CD4-positive, CD25-positive, alpha-beta regulatory T cell (primary cell): Measurements from ENCODE around the gene DIP2A. TPM values are rescaled to one million over a fixed set of nuclear protein-coding genes. Genes with fewer than 3 reads are reported as not detected.
A peak's percentile ranks its signal among the peaks of the same experiment; 100 is the strongest.

Experiments
- ATAC-seq, 2 donors: fragments of 150-1000 bp; cut with Tn5 transposase; one replicate each; pipeline ENCODE4 v1.10.0; 2021; ENCODE audit warnings: low read depth in 2 of 2, moderate number of reproducible peaks in 2 of 2, moderate library complexity in 1 of 2
- DNase-seq, 3 donors: peaks; one replicate each; pipeline versions ENCODE4 v3.0.0 to v3.0.0-alpha.2; 2012 to 2022; ENCODE audit warnings: mixed read lengths in 1 of 3
- H3K27ac ChIP-seq: one replicate; pipeline ENCODE4 v1.7.0; 2013; ENCODE audit warnings: mild to moderate bottlenecking, low read length; ENCODE audit not compliant: insufficient read depth, poor library complexity, severe bottlenecking
- H3K27me3 ChIP-seq: one replicate; pipeline ENCODE4 v1.7.0; 2013; ENCODE audit warnings: low read length; ENCODE audit not compliant: control insufficient read depth, insufficient read depth
- H3K36me3 ChIP-seq: one replicate; pipeline ENCODE4 v1.7.0; 2013; ENCODE audit warnings: mild to moderate bottlenecking, low read length, moderate library complexity; ENCODE audit not compliant: control insufficient read depth, insufficient read depth
- H3K4me1 ChIP-seq: 2 replicates; pipeline ENCODE4 v1.7.0; 2013; ENCODE audit warnings: mild to moderate bottlenecking, low read length; ENCODE audit not compliant: insufficient read depth, control insufficient read depth, poor library complexity, severe bottlenecking
- H3K4me3 ChIP-seq: one replicate; pipeline ENCODE4 v1.7.0; 2013; ENCODE audit warnings: low read depth, mild to moderate bottlenecking, low read length, moderate library complexity
- H3K9me3 ChIP-seq, 2 experiments: 1 replicate in 1 of 2; 2 replicates in 1 of 2; pipeline ENCODE4 v1.7.0; 2013; ENCODE audit warnings: low read length in 2 of 2, mild to moderate bottlenecking in 1 of 2, moderate library complexity in 1 of 2; ENCODE audit not compliant: control insufficient read depth in 2 of 2
- H3K27ac Mint-ChIP-seq, 3 donors: one replicate each; pipeline ENCODE4 v1.8.0; 2020 to 2022; ENCODE audit warnings: mild to moderate bottlenecking in 3 of 3, mixed read lengths in 3 of 3, moderate library complexity in 2 of 3
- H3K27me3 Mint-ChIP-seq: one replicate; pipeline ENCODE4 v1.8.0; 2022; ENCODE audit warnings: mild to moderate bottlenecking, mixed read lengths
- H3K36me3 Mint-ChIP-seq: one replicate; pipeline ENCODE4 v1.8.0; 2020; ENCODE audit warnings: mixed read lengths
- H3K4me1 Mint-ChIP-seq, 4 donors: one replicate each; pipeline ENCODE4 v1.8.0; 2020 to 2022; ENCODE audit warnings: mixed read lengths in 4 of 4, mild to moderate bottlenecking in 1 of 4
- H3K4me3 Mint-ChIP-seq, 4 donors: one replicate each; pipeline ENCODE4 v1.8.0; 2020 to 2022; ENCODE audit warnings: mild to moderate bottlenecking in 4 of 4, mixed read lengths in 4 of 4, moderate library complexity in 3 of 4
- H3K9me3 Mint-ChIP-seq, 7 donors: one replicate each; pipeline ENCODE4 v1.8.0; 2020 to 2022; ENCODE audit warnings: mixed read lengths in 7 of 7, mild to moderate bottlenecking in 3 of 7, moderate library complexity in 2 of 7
- polyA plus RNA-seq, 4 donors: library from polyadenylated mRNA; unstranded; fragments of 300-500 nt; fragmentation: Illumina TruSeq; gene quantifications; one replicate each; pipeline ENCODE4 v1.2.3, GENCODE V29; 2021
- total RNA-seq: library from RNA; stranded (reverse); gene quantifications from one replicate; pipeline ENCODE4 v1.2.3, GENCODE V29; 2022

Gene DIP2A
- total and polyA plus RNA-seq, 5 donors from 2014 or later, result 12.6 to 125 (median 17.0) TPM

- Mint-ChIP-seq H3K4me3 (peak overlapping the region in 2 of 4 donors; percentile 47 to 59), H3K4me1 (peaks cover 0 to 25% (median 8%) of the 10 kb centered on the region in 4 donors), H3K27ac (peak overlapping the region in 2 of 3 donors; percentile 66 to 94), H3K9me3 (no peaks in the 10 kb centered on the region), H3K27me3 (no peaks in the 10 kb centered on the region), H3K36me3 (peaks cover 13% of the 10 kb centered on the region)
- Histone ChIP-seq H3K27ac (peak overlapping the region; percentile 33), H3K36me3 (peaks cover 21% of the 10 kb centered on the region), H3K4me3 (no peak overlapping the region), H3K27me3 (no peaks in the 10 kb centered on the region), H3K9me3 (no peaks in the 10 kb centered on the region), H3K4me1 (peaks cover 18% of the 10 kb centered on the region)
- ATAC-seq, result no peak
- no peak for DNase-seq
These were observed 36.0 kb upstream of the DIP2A start for GRCh38 chr21:46422636-46423241.

- Mint-ChIP-seq H3K4me1 (peaks cover 0 to 25% (median 8%) of the 10 kb centered on the region in 4 donors), H3K9me3 (no peaks in the 10 kb centered on the region), H3K27ac (peak overlapping the region; percentile 84 to 94 (median 88)), H3K27me3 (no peaks in the 10 kb centered on the region), H3K36me3 (peaks cover 14% of the 10 kb centered on the region), H3K4me3 (peak overlapping the region in 3 of 4 donors; percentile 72 to 80 (median 73))
- Histone ChIP-seq H3K4me1 (peaks cover 18% of the 10 kb centered on the region), H3K36me3 (peaks cover 20% of the 10 kb centered on the region), H3K9me3 (no peaks in the 10 kb centered on the region), H3K27me3 (no peaks in the 10 kb centered on the region), H3K27ac (peak overlapping the region; percentile 69), H3K4me3 (no peak overlapping the region)
- DNase-seq (peak in 1 of 3 donors; percentile 61), ATAC-seq (no peak)
These were observed 35.1 kb upstream of the DIP2A start for GRCh38 chr21:46423546-46424038.

- no peaks in the 10 kb centered on the region for H3K9me3 ChIP-seq
- Mint-ChIP-seq H3K9me3 (no peaks in the 10 kb centered on the region), H3K27me3 (no peaks in the 10 kb centered on the region), H3K4me3 (peak overlapping the region in 3 of 4 donors; percentile 72 to 80 (median 73)), H3K36me3 (peaks cover 9% of the 10 kb centered on the region), H3K4me1 (peaks cover 0 to 25% (median 8%) of the 10 kb centered on the region in 4 donors), H3K27ac (peak overlapping the region; percentile 88 to 97 (median 94))
- H3K4me1 ChIP-seq, result peaks cover 18% of the 10 kb centered on the region
- peaks cover 22% of the 10 kb centered on the region for H3K36me3 ChIP-seq
- ATAC-seq, result peak; percentile 35 to 41
- DNase-seq, result peak in 2 of 3 donors; percentile 29 to 56
- no peaks in the 10 kb centered on the region for H3K27me3 ChIP-seq
- H3K4me3 ChIP-seq, result no peak overlapping the region
- H3K27ac ChIP-seq, result peak overlapping the region; percentile 69
These were observed 34.6 kb upstream of the DIP2A start for GRCh38 chr21:46424039-46424591.

- Mint-ChIP-seq H3K27me3 (no peaks in the 10 kb centered on the region), H3K27ac (peak overlapping the region; percentile 87 to 97 (median 94)), H3K4me1 (peaks cover 0 to 25% (median 8%) of the 10 kb centered on the region in 4 donors), H3K4me3 (peak overlapping the region; percentile 72 to 82 (median 76)), H3K36me3 (peaks cover 9% of the 10 kb centered on the region), H3K9me3 (no peaks in the 10 kb centered on the region)
- Histone ChIP-seq H3K27me3 (no peaks in the 10 kb centered on the region), H3K27ac (peak overlapping the region; percentile 69), H3K36me3 (peaks cover 18% of the 10 kb centered on the region), H3K9me3 (no peaks in the 10 kb centered on the region), H3K4me1 (peaks cover 18% of the 10 kb centered on the region), H3K4me3 (no peak overlapping the region)
- ATAC-seq (peak; percentile 35 to 47), DNase-seq (peak in 2 of 3 donors; percentile 40 to 68)
These were observed 34.1 kb upstream of the DIP2A start for GRCh38 chr21:46424621-46425020.

GRCh38 chr21:46425041-46425440 is 33.6 kb upstream of the DIP2A start:
- ATAC-seq (no peak), DNase-seq (no peak)
- H3K4me1 ChIP-seq, result peaks cover 18% of the 10 kb centered on the region
- H3K27me3 ChIP-seq, result no peaks in the 10 kb centered on the region
- H3K27ac ChIP-seq, result peak overlapping the region; percentile 69
- Mint-ChIP-seq H3K9me3 (no peaks in the 10 kb centered on the region), H3K27ac (peak overlapping the region in 2 of 3 donors; percentile 87 to 94), H3K4me1 (peaks cover 0 to 25% (median 8%) of the 10 kb centered on the region in 4 donors), H3K4me3 (peak overlapping the region; percentile 72 to 82 (median 76)), H3K27me3 (no peaks in the 10 kb centered on the region), H3K36me3 (peaks cover 13% of the 10 kb centered on the region)
- peaks cover 22% of the 10 kb centered on the region for H3K36me3 ChIP-seq
- no peaks in the 10 kb centered on the region for H3K9me3 ChIP-seq
- H3K4me3 ChIP-seq, result no peak overlapping the region

- peak; percentile 38 to 52 for ATAC-seq
- Histone ChIP-seq H3K36me3 (peaks cover 26% of the 10 kb centered on the region), H3K4me1 (peaks cover 18% of the 10 kb centered on the region), H3K27ac (peak overlapping the region; percentile 69), H3K27me3 (no peaks in the 10 kb centered on the region), H3K9me3 (no peaks in the 10 kb centered on the region), H3K4me3 (no peak overlapping the region)
- H3K27ac Mint-ChIP-seq, result peak overlapping the region; percentile 14 to 94 (median 87)
- H3K9me3 Mint-ChIP-seq, result no peaks in the 10 kb centered on the region
- DNase-seq, result peak in 2 of 3 donors; percentile 61 to 74
- no peaks in the 10 kb centered on the region for H3K27me3 Mint-ChIP-seq
- peaks cover 0 to 25% (median 8%) of the 10 kb centered on the region in 4 donors for H3K4me1 Mint-ChIP-seq
- H3K4me3 Mint-ChIP-seq, result peak overlapping the region in 3 of 4 donors; percentile 47 to 64 (median 61)
- H3K36me3 Mint-ChIP-seq, result peaks cover 16% of the 10 kb centered on the region
These were observed 33.1 kb upstream of the DIP2A start for GRCh38 chr21:46425571-46425970.

GRCh38 chr21:46426313-46427046 is 32.2 kb upstream of the DIP2A start:
- H3K4me3 ChIP-seq, result no peak overlapping the region
- peaks cover 18% of the 10 kb centered on the region for H3K4me1 ChIP-seq
- Mint-ChIP-seq H3K36me3 (peaks cover 21% of the 10 kb centered on the region), H3K9me3 (no peaks in the 10 kb centered on the region), H3K27me3 (no peaks in the 10 kb centered on the region), H3K4me3 (no peak overlapping the region), H3K4me1 (peaks cover 0 to 25% (median 8%) of the 10 kb centered on the region in 4 donors), H3K27ac (peak overlapping the region in 1 of 3 donors; percentile 42)
- H3K36me3 ChIP-seq, result peaks cover 34% of the 10 kb centered on the region
- ATAC-seq (no peak), DNase-seq (no peak)
- no peaks in the 10 kb centered on the region for H3K9me3 ChIP-seq
- H3K27ac ChIP-seq, result no peak overlapping the region
- H3K27me3 ChIP-seq, result no peaks in the 10 kb centered on the region
